ENCODE measurements around the gene LBX2. TPM values are rescaled to one million over a fixed set of nuclear protein-coding genes. Genes with fewer than 3 reads are reported as not detected.

Gene LBX2
- total RNA-seq, 1 experiment from 2014 or later = 9.6 TPM

GRCh38 chr2:74462054-74462785, 37.2 kb downstream of the LBX2 start:
- ATAC-seq = no peak
- POLR2A ChIA-PET = no interaction called here

More at GRCh38 chr2:74462054-74462785, 37.2 kb downstream of the LBX2 start:
- Histone ChIP-seq H3K4me1 (ENCODE audit: control insufficient read depth, insufficient read depth, low read length) (peaks cover 8% of the 10 kb centered on the region), H3K4me3 (ENCODE audit: low read depth in 2 of 2, low read length in 2 of 2) (no peak overlapping the region), H3K36me3 (ENCODE audit: control insufficient read depth, insufficient read depth, low read length) (peaks cover 2% of the 10 kb centered on the region; the same call in 1 of the 2 replicates), H3K9me3 (ENCODE audit: control insufficient read depth, insufficient read depth, low read depth, low read length) (no peaks in the 10 kb centered on the region), H3K27me3 (ENCODE audit: control insufficient read depth, insufficient read depth, low read length) (no peaks in the 10 kb centered on the region), H3K27ac (ENCODE audit: low read length) (no peak overlapping the region)
- no peak for DNase-seq (ENCODE audit: low read depth, low spot score)
- intact Hi-C loops (cut with micrococcal nuclease; ENCODE audit: unreplicated experiment) = no loop called here
- TF ChIP-seq TCF7L2 (IDR thresholded peaks at IDR 0.05; ENCODE audit: low read depth, low read length) (no peak), CTCF (IDR thresholded peaks at IDR 0.05) (no peak), POLR2AphosphoS5 (IDR thresholded peaks at IDR 0.05; ENCODE audit: low read depth, low read length) (no peak), SIN3A (IDR thresholded peaks at IDR 0.05; ENCODE audit: borderline replicate concordance, insufficient read depth, low read depth, low read length) (no peak), REST (IDR thresholded peaks at IDR 0.05; ENCODE audit: insufficient read depth in 1 of 2, low read depth in 2 of 2, low read length in 1 of 2) (no peak)
- BruUV-seq (replicated peaks) = no TSS peak
- CTCF ChIA-PET = interaction anchor here (0.5 kb wide), 1 partner anchor 254 kb away, joined by 4 read pairs; no protein-coding TSS in a partner anchor
- in situ Hi-C loops (cut with HindIII; ENCODE audit: low pct_unique_long_range_greater_than_20kb, low sequenced_read_pairs) = no loop called here

Measured in Panc1 (cell line).